Colonic mucosa (tissue), 4 donors: ENCODE measurements around the gene ASIC4. TPM values are rescaled to one million over a fixed set of nuclear protein-coding genes. Genes with fewer than 3 reads are reported as not detected.

ENCODE experiments used
- DNase-seq: peaks from one replicate; pipeline ENCODE4 v3.0.0-alpha.2; 2020
- H3K27ac ChIP-seq: fragments of 200-600 bp; one replicate; pipeline ENCODE4 v1.8.0; 2021
- H3K27me3 ChIP-seq: fragments of 200-600 bp; one replicate; pipeline ENCODE4 v1.8.0; 2021
- H3K36me3 ChIP-seq: fragments of 200-600 bp; one replicate; pipeline ENCODE4 v1.8.0; 2021
- H3K4me1 ChIP-seq: fragments of 200-600 bp; one replicate; pipeline ENCODE4 v1.8.0; 2021; ENCODE audit warnings: mild to moderate bottlenecking
- H3K4me3 ChIP-seq: fragments of 200-600 bp; one replicate; pipeline ENCODE4 v1.8.0; 2021
- H3K9ac ChIP-seq, 2 donors: one replicate each; pipeline ENCODE4 v1.7.0; 2013; ENCODE audit warnings: control low read depth in 2 of 2, low read depth in 2 of 2, low read length in 2 of 2
- H3K9me3 ChIP-seq: fragments of 200-600 bp; one replicate; pipeline ENCODE4 v1.8.0; 2021
- intact Hi-C: fragments of 100-400 bp; cut with DNase I; formaldehyde crosslinking; loops from one replicate; pipeline ENCODE4 v1.14.1; 2022
- total RNA-seq, 2 donors: library from RNA; stranded (reverse); fragmentation: NEBNext Ultra II Directional in 1 of 2; extraction: Animal tissue kit (Norgen Biotek cat#: 25700) in 1 of 2; gene quantifications; one replicate each; pipeline ENCODE4 v1.2.1, GENCODE V29; 2021
- TF ChIP-seq, protein P1 (sequence below): fragments of 200-600 bp; IDR thresholded peaks from one replicate; pipeline ENCODE4 v1.8.0; 2022; ENCODE audit warnings: antibody characterized with exemption, mild to moderate bottlenecking
- donor health status: healthy.
- donor health status: DM: no; HTN: no; CAD: no.
- donor health status: DM: no; HTN: no; CAD: no.

The ASIC4 gene
- total RNA-seq, 2 donors from 2014 or later: 0.12 TPM; not detected in 1

DNA sequence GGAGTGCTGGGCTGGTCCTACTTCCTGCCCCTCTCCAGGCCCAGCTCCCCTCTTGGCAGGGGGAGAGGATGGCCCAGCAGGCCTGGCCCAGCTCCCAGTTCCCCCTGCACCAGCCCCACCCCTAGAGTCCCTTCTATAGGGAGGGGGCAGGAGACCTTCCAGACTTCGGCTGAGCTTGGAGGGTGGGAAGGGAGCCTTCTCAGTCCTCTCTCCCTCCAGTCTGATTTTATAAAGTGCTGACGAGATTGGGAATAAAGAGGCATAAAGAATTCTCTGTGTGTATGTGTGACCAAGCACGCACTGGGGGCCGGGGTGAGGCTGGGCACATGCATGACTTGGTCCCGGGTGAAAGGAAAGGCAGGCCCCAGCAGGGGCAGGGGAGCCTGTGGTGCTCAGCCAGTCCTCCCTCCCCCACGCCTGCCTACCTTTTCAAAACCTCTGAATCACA is 24.2 kb downstream of the ASIC4 start:
- H3K27ac ChIP-seq: no peak overlapping the region
- H3K9ac ChIP-seq: no peak overlapping the region
- TF ChIP-seq, protein P1, sequence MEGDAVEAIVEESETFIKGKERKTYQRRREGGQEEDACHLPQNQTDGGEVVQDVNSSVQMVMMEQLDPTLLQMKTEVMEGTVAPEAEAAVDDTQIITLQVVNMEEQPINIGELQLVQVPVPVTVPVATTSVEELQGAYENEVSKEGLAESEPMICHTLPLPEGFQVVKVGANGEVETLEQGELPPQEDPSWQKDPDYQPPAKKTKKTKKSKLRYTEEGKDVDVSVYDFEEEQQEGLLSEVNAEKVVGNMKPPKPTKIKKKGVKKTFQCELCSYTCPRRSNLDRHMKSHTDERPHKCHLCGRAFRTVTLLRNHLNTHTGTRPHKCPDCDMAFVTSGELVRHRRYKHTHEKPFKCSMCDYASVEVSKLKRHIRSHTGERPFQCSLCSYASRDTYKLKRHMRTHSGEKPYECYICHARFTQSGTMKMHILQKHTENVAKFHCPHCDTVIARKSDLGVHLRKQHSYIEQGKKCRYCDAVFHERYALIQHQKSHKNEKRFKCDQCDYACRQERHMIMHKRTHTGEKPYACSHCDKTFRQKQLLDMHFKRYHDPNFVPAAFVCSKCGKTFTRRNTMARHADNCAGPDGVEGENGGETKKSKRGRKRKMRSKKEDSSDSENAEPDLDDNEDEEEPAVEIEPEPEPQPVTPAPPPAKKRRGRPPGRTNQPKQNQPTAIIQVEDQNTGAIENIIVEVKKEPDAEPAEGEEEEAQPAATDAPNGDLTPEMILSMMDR: no peak

DNA sequence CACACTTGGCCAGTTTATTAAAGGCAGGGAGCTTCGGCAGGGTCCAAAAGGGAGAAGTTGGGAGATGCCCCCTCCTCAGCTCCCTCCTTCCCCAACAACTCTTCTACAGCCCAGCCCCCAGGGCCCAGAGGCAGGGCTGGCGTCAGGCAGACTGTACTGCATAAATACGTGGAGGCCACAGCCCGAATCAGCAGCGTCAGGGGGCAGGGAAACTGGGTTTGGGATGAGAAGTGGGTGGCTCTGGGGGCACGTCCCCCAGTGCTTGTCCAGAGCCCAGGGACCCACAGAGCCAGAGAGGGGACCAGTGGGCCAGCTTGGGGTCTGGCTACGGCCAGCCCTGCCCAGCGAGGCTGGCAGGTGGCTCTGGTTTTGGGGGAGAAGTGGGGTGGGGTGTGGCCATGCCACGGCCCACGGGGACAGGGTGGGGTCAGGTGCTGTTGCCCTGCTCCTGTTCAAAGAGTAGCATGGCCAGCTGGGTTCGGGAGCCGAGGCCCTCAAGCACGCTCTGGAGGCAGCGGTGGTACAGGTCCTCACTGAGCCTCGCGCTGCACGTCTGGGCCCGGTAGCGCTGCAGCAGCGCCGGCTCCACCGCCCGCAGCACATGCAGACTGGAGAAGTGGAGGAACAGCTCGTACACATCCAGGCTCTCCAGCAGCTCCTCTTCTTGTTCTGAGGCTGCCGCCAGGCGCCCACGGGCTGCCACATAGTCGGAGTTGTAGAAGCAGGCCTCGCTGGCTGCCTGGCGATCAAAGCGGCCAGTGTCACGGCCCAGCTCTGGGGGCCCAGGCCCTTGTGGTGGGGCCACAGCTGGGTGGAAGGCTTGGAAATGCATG is 24.9 kb downstream of the ASIC4 start:
- intact Hi-C loops: no loop called here
- no peak overlapping the region for H3K9ac ChIP-seq
- no peak overlapping the region for H3K4me3 ChIP-seq
- no peaks in the 10 kb centered on the region for H3K27me3 ChIP-seq
- H3K36me3 ChIP-seq: no peaks in the 10 kb centered on the region
- TF ChIP-seq, protein P1: no peak
- H3K4me1 ChIP-seq: peaks cover 4% of the 10 kb centered on the region
- no peak overlapping the region for H3K27ac ChIP-seq
- no peaks in the 10 kb centered on the region for H3K9me3 ChIP-seq
- no peak for DNase-seq

More for the DNA sequence above, 24.2 kb downstream of the ASIC4 start:
- peaks cover 4% of the 10 kb centered on the region for H3K4me1 ChIP-seq
- H3K36me3 ChIP-seq: no peaks in the 10 kb centered on the region
- H3K4me3 ChIP-seq: no peak overlapping the region
- H3K9me3 ChIP-seq: no peaks in the 10 kb centered on the region
- intact Hi-C loops: no loop called here
- no peaks in the 10 kb centered on the region for H3K27me3 ChIP-seq
- DNase-seq: no peak

DNA sequence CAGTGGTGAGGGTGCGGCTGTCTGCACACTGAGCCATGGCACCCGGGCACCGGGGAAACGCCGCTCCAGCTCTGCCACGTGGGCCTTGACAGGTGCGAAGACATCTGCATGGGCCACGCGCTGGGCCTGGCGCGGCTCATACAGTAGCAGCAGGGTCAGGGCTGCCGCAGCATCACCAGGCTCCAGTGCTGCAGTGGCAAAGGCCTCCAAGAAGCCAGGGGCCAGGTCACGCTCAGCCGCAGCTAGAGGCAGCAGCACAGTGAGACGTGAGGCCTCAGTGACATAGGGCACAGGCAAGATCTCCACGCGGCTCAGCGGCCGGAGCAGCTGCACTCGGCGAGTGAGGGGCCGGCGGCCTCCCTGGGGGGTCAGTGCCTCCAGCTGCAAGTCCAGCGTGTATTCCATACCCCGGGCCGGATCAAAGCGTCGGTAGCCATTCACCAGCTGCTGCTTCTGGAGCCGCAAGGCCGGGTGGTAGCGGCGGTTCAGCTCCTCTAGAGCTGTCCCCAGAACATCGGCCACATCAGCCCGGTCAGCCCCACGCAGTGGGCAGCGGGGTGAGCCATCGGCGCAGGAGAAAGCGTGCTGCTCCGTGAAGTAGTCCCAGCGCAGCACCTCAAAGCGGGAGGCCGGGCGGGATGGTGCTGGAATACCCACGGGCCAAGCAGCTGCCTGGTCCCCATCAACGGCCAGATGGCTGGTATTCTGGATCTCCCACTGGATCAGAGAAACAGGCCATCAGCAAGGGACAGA is 25.8 kb downstream of the ASIC4 start:
- TF ChIP-seq, protein P1: no peak
- Histone ChIP-seq H3K4me1 (peaks cover 4% of the 10 kb centered on the region), H3K9me3 (no peaks in the 10 kb centered on the region), H3K9ac (no peak overlapping the region), H3K27me3 (no peaks in the 10 kb centered on the region), H3K27ac (no peak overlapping the region), H3K4me3 (no peak overlapping the region), H3K36me3 (no peaks in the 10 kb centered on the region)
- intact Hi-C loops: loop anchor here (2.0 to 5.0 kb wide), 2 partner anchors 103 to 147 kb away; no protein-coding TSS in a partner anchor
- no peak for DNase-seq

DNA sequence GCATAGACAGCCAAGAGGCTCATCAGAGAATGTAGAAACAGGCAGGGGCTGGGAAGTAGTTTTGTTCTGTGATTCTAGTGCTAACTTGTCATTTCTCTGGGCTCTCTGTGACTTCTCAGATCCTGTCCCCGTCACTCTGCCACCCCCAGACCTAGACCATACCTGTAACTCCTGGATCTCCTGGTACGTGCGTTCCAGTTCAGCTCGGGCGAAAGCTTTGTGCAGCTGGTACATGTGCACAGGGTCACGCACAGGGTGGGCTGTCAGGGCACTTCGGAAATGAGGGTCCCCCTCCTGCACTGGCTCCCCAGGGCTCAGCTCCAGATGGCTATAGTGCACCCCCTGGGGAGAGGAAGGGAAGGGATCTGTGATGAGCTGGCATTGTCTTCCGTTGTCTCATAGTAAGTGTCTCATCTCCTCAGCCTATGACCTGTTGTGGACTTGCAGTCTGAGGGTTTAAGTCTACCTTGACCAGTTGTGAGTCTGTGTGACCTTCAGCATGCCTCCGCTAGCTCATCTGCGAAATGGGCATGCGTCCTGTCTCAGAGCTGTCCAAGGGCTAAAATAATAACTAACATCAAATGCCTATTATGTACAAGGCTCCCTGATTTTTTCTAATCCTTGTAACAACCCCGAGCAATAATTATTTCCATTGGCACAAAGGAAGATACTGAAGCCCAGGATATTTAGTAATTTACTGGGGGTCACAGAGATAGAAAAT is 26.7 kb downstream of the ASIC4 start:
- no peak for DNase-seq
- Histone ChIP-seq H3K4me3 (no peak overlapping the region), H3K4me1 (peaks cover 4% of the 10 kb centered on the region), H3K9ac (no peak overlapping the region), H3K27me3 (no peaks in the 10 kb centered on the region), H3K9me3 (no peaks in the 10 kb centered on the region), H3K27ac (no peak overlapping the region), H3K36me3 (no peaks in the 10 kb centered on the region)
- TF ChIP-seq, protein P1: no peak
- intact Hi-C loops: loop anchor here (2.0 to 5.0 kb wide), 2 partner anchors 102 to 146 kb away; no protein-coding TSS in a partner anchor

DNA sequence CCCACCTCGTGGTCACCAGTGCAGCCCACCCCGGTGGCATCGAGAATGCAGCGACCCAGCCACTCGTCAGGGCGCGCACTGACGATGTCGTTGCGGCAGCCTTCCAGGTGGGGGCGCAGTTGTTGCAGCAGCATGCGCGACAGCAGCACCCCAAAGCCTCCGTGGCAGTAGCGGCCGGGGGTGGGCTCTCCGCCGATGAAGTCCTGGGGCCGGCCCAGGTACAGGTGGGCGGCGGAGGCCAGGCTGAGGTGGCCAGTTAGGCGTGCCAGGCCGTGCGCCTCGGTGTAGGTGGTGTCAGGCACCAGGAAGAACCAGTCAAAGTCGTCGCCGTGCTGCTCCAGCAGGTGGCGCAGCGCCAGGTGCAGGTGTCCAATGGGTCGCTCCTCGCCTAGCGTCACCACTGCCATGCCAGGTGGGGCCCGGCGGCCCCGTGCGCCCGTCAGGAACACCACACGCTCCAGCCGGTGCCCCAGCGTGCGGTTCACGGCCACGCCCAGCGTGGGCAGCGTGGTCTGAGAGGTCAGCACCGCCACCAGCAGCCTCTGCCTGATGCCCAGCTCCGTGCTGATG is 27.4 kb downstream of the ASIC4 start:
- H3K36me3 ChIP-seq: no peaks in the 10 kb centered on the region
- intact Hi-C loops: loop anchor here (2.0 to 5.0 kb wide), 2 partner anchors 101 to 146 kb away; no protein-coding TSS in a partner anchor
- H3K27me3 ChIP-seq: no peaks in the 10 kb centered on the region
- TF ChIP-seq, protein P1: peak; percentile 99
- H3K27ac ChIP-seq: no peak overlapping the region
- no peaks in the 10 kb centered on the region for H3K9me3 ChIP-seq
- peak overlapping the region in 1 of 2 donors; percentile 56 for H3K9ac ChIP-seq
- peaks cover 4% of the 10 kb centered on the region for H3K4me1 ChIP-seq
- DNase-seq: peak; percentile 93
- peak overlapping the region; percentile 35 for H3K4me3 ChIP-seq
